D721Med (cell line): Measurements from ENCODE around the gene RPL38.

Source experiments
- DNase-seq: peaks from one replicate; pipeline ENCODE4 v3.0.0; 2011; ENCODE audit warnings: low spot score; ENCODE audit not compliant: insufficient read length
- FAIRE-seq: peaks from 2 replicates; lab custom pipeline; 2011; peaks lifted over from hg19 to GRCh38; lab: Jason Lieb, UNC
- CTCF ChIP-seq: IDR thresholded peaks from 2 replicates; pipeline ENCODE4 v1.5.1; 2012; ENCODE audit warnings: mild to moderate bottlenecking, control low read depth; ENCODE audit not compliant: insufficient read depth; ENCODE audit errors: missing control alignments

The RPL38 gene

GRCh38 chr17:74259667-74260524 lies 56.4 kb downstream of the RPL38 start:
- FAIRE-seq, result no peak
- no peak for DNase-seq
- TF ChIP-seq CTCF, result no peak
